ENCODE results near the gene DPAGT1.
"Not testable (repeated sequence)": the region's sequence is repeated elsewhere in the genome, so short reads cannot be mapped to it uniquely, and the experiment has no call there.

Gene DPAGT1

DNA sequence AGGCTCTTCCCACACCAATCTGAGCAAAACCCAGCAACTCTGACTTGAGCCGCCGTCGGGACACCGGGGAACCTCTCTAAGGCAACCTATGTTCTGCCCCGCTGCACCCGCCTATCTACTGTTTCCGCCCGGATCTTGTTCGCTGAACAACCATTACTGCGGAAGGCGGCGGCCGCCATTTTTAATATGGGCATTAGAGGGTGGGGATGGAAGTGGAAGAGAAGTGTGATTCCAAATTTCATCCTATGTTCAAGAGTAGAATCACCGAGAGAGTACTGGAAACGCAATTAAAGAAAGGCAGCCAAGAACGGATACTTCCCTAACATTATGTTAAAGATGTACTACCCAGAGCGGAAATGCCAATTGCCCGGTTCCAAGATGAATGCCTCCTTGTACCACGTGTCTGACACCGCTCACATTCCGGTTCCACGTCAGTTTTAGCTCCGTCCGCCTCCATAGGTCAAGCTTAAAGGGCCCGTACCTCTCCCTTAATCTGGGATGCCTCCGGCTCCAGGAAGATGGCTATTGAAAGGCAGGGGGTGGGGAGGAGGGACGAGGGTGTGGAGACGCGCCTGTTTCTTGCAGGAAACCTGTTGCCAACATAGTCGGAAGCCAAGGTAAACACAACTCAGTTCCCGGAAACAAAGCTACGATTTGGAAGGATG is at the start of gene DPAGT1:
DPAGT1 (minus strand) TSS at position 95 of the 665 bp plus-strand sequence. CDS start 198 bp downstream, outside the sequence.
- peak; percentile 97 for DNase-seq (ENCODE audit: low spot score)

- DNase-seq (ENCODE audit: low spot score) = no peak
Observed at GRCh38 chr11:119149786-119150275, 48.2 kb upstream of the DPAGT1 start.

GRCh38 chr11:119149018-119149785 is 47.5 kb upstream of the DPAGT1 start, which contains the start of gene ABCG4:
TSS of gene ABCG4 (plus strand) at chr11:119149052. CDS start at chr11:119149966, 914 bp downstream.
- DNase-seq (ENCODE audit: low spot score) = no peak

GRCh38 chr11:119148720-119149017 is 47.0 kb upstream of the DPAGT1 start:
- no peak for DNase-seq (ENCODE audit: low spot score)

GRCh38 chr11:119147604-119148333 is 46.1 kb upstream of the DPAGT1 start:
- no peak for DNase-seq (ENCODE audit: low spot score)

GRCh38 chr11:119145551-119145950 is 43.9 kb upstream of the DPAGT1 start:
- DNase-seq (ENCODE audit: low spot score) = no peak

GRCh38 chr11:119144825-119145486 is 43.3 kb upstream of the DPAGT1 start:
- peak; percentile 52 for DNase-seq (ENCODE audit: low spot score)

DNA sequence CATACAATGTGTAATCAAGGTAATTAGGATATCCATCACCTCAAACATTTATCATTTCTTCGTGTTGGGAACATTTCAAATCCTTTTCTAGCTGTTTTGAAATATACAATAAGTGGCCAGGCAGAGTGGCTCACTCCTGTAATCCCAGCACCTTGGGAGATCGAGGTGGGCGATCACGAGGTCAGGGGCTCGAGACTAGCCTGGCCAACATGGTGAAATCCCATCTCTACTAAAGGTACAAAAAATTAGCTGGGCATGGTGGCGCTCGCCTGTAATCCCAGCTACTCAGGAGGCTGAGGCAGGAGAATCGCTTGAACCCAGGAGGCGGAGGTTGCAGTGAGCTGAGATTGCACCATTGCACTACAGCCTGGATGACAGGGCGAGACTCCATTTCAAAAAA is 37.6 kb upstream of the DPAGT1 start:
- DNase-seq (ENCODE audit: low spot score) = not testable (repeated sequence)

DNA sequence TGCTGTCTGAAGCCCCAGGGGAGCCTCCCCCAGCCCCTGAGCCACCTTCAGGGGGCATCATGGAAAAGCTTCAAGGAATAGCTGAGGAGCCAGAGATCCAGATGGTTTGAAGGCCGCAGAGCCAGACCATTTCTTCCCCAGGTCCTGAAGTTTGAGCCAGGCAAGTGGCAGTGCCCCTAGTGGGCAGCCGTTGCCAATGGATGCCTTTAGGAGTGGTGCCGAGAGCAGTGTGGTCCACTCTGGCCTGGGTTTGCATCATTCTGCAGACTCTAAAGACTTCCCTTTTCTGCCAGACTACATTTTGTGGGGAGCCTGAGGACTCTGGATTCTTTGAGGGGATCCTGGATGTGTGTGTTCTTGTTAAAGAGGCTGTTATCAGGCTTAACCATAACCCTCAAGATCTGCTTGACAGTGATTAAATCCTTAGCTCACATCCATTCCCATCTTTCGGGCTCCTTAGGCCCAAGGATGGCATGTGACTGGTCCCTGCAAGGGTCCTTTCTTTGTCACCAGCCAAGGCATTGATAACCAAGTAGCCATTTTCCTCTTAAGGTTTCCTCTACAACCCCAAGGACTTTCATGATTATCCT is 32.8 kb upstream of the DPAGT1 start:
- no peak for DNase-seq (ENCODE audit: low spot score)

DNA sequence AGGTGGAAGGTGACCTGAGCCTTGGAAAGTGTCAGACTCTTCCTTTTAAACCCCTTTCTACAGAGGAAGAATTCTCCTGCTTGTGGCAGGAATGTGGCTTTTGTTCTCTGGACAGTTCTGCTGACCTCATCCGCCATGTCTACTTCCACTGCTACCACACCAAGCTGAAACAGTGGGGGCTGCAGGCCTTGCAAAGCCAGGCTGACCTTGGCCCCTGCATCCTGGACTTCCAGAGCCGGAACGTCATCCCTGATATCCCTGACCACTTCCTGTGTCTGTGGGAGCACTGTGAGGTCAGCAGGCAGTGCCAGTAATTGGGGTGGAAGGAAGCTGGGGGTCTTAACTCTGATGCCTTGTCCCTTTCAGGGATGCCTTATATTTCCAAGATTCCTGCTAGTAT is 29.0 kb upstream of the DPAGT1 start:
- DNase-seq (ENCODE audit: low spot score) = no peak

DNA sequence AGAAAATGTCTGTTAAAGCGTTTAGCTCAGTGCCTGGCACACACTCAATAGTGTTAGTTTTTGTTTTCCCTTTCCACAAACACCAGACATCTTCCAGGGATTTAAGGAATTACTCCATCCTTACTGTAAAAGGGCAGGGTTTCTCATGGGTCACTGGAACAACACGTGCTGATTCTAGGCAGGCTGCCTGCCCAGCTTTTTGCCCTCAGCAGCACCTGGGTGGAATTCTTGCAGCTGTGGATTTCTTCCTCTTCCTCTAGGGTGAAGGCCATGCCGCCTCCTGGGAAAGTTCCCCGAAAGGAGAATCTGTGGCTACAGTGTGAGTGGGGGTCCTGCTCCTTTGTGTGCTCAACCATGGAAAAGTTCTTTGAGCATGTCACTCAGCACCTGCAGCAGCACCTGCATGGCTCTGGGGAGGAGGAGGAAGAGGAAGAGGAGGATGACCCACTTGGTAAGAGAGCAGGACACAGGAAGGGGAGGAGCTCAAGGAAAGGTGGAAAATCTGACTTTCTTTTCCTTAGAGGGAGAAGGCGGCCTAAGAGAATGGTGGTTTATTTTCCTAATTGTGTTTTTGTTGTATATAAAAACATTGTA is 25.1 kb upstream of the DPAGT1 start:
- DNase-seq (ENCODE audit: low spot score) = no peak

DNA sequence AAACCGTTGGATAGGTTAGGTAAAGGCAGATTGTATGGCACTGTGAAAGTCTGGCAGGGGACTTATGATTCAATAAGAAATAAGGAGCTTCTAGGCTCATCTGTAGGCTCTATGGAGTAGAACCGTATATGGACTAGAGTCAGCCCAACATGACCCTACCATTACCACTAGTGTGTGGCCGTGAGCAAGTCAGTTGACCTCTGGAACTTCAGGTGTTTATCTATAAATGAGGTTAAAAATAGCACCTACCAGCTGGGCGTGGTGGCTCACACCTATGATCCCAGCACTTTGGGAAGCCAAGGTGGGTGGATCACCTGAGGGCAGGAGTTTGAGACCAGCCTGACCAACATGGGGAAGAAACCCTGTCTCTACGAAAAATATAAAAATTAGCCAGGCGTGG is 24.2 kb upstream of the DPAGT1 start:
- DNase-seq (ENCODE audit: low spot score) = no peak

- DNase-seq (ENCODE audit: low spot score) = no peak
Observed at GRCh38 chr11:119121811-119122124, 20.1 kb upstream of the DPAGT1 start.

DNA sequence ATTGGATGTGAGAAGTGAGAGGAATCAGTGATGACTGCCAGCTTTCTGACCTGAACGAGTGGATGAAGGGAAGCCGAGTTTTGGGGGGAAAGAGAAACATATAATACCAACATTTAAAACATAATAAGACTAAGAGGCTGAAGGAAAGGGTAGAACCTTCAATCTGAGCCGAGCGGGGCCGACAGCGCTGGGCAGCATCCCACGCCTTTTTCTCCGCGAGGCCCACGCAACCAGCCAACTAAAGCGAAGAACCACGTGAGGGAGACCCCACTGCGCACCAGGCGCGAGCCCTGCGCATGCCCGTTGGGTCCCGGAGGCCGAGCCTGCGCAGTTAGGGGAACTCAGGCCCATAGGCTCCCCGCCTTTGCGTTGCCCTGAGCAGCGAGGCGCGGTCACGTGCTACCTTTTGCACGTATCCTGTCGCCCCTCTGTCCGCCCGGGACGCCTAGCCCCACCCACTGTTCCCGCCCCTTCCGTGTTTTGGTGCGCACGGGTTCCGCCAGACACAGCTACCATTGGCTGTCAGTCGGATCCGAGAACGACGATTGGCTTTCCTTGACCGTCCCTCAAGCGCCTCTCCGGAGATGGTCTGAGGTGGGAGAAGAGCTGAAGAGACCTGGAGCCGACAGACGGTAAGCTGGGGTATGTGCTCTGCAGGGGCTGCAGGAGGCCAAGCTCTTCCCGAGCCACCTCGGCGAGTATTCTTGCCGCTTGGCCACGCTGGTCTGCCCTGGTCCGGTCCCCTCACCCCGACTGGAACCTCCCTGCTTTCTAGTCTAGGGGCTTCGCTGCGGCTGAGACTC is 19.6 kb upstream of the DPAGT1 start, which contains the start of gene HINFP:
HINFP (plus strand) TSS at position 573 of the 803 bp plus-strand sequence. CDS start 5,365 bp downstream, outside the sequence.
- peak; percentile 100 for DNase-seq (ENCODE audit: low spot score)

DNA sequence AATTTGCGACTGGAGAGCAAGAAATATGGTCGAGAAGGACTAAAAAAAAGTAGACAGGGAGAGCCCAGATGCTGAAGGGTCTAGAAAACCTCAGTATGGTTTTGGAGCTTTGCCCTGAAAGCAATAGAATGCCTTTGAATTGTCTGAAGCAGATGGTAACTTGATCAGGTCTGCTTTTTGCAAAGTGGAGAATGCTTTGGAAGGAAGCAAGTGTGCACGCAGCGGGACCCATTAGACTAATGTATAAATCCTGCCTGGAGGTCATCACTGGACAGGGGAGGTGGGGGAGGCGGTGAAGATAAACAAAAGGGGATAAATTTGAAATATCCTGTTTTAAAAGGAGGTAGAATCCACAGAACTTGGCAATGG is 19.0 kb upstream of the DPAGT1 start:
- no peak for DNase-seq (ENCODE audit: low spot score)

- no peak for DNase-seq (ENCODE audit: low spot score)
Observed at GRCh38 chr11:119118946-119119345, 17.3 kb upstream of the DPAGT1 start.

DNA sequence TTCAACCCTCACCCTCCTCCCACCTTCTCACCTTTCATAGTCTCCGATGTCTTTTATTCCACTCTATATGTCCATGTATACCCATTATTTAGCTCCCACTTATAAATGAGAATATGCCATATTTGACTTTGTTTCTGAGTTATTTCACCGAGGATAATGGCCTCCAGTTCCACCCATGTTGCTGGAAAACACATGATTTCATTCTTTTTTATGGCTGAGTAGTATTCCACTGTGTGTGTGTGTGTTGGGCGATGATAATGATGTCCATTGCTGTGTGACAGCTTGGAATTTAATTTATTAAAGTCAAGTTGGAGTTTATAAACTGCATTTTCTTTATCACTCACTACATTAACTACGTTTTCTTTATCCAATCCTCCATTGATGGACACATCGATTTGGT is 16.6 kb upstream of the DPAGT1 start:
- DNase-seq (ENCODE audit: low spot score) = no peak

DNA sequence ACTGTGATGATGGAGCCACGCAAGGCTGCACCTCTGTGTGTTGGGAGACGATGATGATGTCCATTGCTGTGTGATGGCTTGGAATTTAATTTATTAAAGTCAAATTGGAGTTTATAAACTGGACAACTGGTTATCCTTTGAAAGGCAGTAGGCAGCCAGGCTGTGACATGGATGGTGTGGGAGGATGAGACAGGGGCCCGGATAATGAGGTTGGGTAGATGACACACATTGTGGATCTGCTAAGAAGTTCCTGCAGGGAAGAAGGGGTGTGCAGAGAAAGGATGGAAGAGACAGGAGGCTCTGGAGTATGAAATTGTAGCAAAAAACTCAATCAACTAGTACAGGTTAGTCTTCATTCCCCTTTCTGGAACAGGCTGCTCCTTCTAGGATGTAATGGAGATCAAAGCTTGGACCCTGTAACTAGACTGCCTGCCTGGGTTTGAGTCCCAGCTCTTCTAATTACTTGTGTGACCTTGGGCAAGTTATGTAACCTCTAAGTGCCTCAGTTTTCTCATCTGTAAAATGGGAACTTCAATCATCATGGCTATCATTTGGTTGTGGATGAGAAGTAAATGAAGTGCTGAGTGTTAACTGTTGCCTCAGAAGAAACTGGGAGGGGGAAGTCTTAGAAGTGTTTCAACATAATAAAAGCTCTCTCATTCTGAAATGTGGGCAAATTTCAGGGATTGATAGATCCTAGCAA is 15.5 kb upstream of the DPAGT1 start:
- DNase-seq (ENCODE audit: low spot score) = no peak

DNA sequence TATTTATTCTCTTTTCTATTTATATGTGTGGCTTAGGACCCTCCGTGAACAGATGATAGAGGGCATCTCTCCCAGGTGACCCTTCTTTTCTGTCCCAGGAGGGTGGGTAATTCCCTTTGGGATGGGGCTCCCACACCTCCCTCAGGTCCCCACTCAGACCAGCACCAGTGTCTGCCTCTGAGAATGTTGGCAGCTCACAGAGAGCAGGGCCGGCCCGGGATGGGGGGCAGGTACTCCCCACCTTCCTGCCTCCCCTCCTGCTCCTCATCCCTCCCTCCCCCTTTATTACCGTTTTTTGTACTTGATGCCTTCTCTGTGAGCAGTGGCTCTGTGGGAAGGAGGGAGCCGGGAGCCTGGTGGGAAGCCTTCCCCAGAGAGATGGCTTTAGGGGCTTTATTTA is 14.9 kb upstream of the DPAGT1 start:
- DNase-seq (ENCODE audit: low spot score) = no peak

DNA sequence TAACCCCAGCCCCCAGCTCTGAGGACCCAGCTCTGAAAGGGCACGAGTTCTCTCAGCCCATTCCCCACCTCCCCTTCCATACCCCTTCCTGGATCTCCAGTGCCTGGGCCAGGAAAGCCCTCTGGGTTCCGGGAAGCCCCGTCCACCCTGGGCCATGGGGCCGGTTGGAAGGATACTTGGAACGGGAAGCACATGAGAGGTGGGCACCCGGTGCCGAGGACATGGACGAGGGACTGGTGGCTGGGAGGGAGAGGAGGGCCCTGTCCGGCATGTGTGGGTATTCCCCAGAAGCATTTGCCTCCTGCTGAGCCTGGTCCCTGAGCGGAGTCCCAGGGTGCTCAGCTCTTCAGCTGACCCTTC is 14.6 kb upstream of the DPAGT1 start:
- no peak for DNase-seq (ENCODE audit: low spot score)
